ENCODE data around the gene PROCR. TPM values are rescaled to one million over a fixed set of nuclear protein-coding genes. Genes with fewer than 3 reads are reported as not detected.

Gene PROCR
- total RNA-seq, 4 donors from 2014 or later: 2.4 to 8.6 (median 7.3) TPM

- intact Hi-C loops (cut with DNase I; ENCODE audit: low total_unique reads) (no loop called here), in situ Hi-C loops (cut with MboI; ENCODE audit: low pct_ligation_motif_present in 1 of 4, low pct_unique_long_range_greater_than_20kb in 1 of 4, low sequenced_read_pairs in 3 of 4) (loop anchor here in 3 of 4 donors (10.0 to 25.0 kb wide), 3 partner anchors 121 to 378 kb away; partner anchors contain the start of genes GGT7 (in 1 of the 3), NCOA6 (in 1 of the 3) and TRPC4AP (in 1 of the 3))
- 79 to 84% methylated on average over 10 to 12 of the region's 12 CpGs for WGBS, 2 donors (ENCODE audit: low coverage in 1 of 2)
- no peak for DNase-seq
- H3K27ac ChIP-seq: no peak overlapping the region
- H3K4me3 ChIP-seq: no peak overlapping the region
- H3K9me3 ChIP-seq: no peaks in the 10 kb centered on the region
- no peaks in the 10 kb centered on the region for H3K36me3 ChIP-seq
- H3K4me1 ChIP-seq: no peaks in the 10 kb centered on the region
- H3K27me3 ChIP-seq: no peaks in the 10 kb centered on the region
- TF ChIP-seq, protein P1, sequence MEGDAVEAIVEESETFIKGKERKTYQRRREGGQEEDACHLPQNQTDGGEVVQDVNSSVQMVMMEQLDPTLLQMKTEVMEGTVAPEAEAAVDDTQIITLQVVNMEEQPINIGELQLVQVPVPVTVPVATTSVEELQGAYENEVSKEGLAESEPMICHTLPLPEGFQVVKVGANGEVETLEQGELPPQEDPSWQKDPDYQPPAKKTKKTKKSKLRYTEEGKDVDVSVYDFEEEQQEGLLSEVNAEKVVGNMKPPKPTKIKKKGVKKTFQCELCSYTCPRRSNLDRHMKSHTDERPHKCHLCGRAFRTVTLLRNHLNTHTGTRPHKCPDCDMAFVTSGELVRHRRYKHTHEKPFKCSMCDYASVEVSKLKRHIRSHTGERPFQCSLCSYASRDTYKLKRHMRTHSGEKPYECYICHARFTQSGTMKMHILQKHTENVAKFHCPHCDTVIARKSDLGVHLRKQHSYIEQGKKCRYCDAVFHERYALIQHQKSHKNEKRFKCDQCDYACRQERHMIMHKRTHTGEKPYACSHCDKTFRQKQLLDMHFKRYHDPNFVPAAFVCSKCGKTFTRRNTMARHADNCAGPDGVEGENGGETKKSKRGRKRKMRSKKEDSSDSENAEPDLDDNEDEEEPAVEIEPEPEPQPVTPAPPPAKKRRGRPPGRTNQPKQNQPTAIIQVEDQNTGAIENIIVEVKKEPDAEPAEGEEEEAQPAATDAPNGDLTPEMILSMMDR (IDR thresholded peaks at IDR 0.05): no peak
- TF ChIP-seq EP300 (IDR thresholded peaks at IDR 0.05; ENCODE audit: low read depth) (no peak), POLR2A (IDR thresholded peaks at IDR 0.05) (no peak), POLR2AphosphoS5 (IDR thresholded peaks at IDR 0.05) (no peak)
Measured at GRCh38 chr20:35215066-35215956, 43.4 kb downstream of the PROCR start.

- intact Hi-C loops (cut with DNase I; ENCODE audit: low total_unique reads): no loop called here
- WGBS, 2 donors (ENCODE audit: low coverage in 1 of 2): 87 to 98% methylated on average over 5 of the region's 5 CpGs
- no peak for TF ChIP-seq EP300 (IDR thresholded peaks at IDR 0.05; ENCODE audit: low read depth)
- no peak for TF ChIP-seq POLR2AphosphoS5 (IDR thresholded peaks at IDR 0.05)
- TF ChIP-seq POLR2A (IDR thresholded peaks at IDR 0.05): no peak
- TF ChIP-seq, protein P1 (IDR thresholded peaks at IDR 0.05): no peak
Measured at GRCh38 chr20:35216541-35216940, 44.7 kb downstream of the PROCR start.

GRCh38 chr20:35223941-35224340 is 52.1 kb downstream of the PROCR start:
- no peak overlapping the region for H3K4me3 ChIP-seq
- peaks cover 0 to 7% (median 5%) of the 10 kb centered on the region in 4 donors for H3K4me1 ChIP-seq
- DNase-seq: no peak
- TF ChIP-seq, protein P1 (IDR thresholded peaks at IDR 0.05): no peak
- no peak for TF ChIP-seq EP300 (IDR thresholded peaks at IDR 0.05; ENCODE audit: low read depth)
- TF ChIP-seq POLR2A (IDR thresholded peaks at IDR 0.05): no peak
- TF ChIP-seq POLR2AphosphoS5 (IDR thresholded peaks at IDR 0.05): no peak
- H3K9me3 ChIP-seq: no peaks in the 10 kb centered on the region
- no peak overlapping the region for H3K27ac ChIP-seq
- intact Hi-C loops (cut with DNase I; ENCODE audit: low total_unique reads) (no loop called here), in situ Hi-C loops (cut with MboI; ENCODE audit: low pct_ligation_motif_present in 1 of 4, low pct_unique_long_range_greater_than_20kb in 1 of 4, low sequenced_read_pairs in 3 of 4) (loop anchor here in 2 of 4 donors (25.0 kb wide), 2 partner anchors 362 to 387 kb away; partner anchors contain the start of genes GGT7 (in 1 of the 2) and NCOA6 (in 1 of the 2))
- no peaks in the 10 kb centered on the region for H3K36me3 ChIP-seq
- peaks cover 9% of the 10 kb centered on the region for H3K27me3 ChIP-seq
- 89 to 100% methylated on average over 4 to 5 of the region's 5 CpGs for WGBS, 2 donors (ENCODE audit: low coverage in 1 of 2)

More at GRCh38 chr20:35216541-35216940, 44.7 kb downstream of the PROCR start:
- no peak overlapping the region for H3K27ac ChIP-seq
- in situ Hi-C loops (cut with MboI; ENCODE audit: low pct_ligation_motif_present in 1 of 4, low pct_unique_long_range_greater_than_20kb in 1 of 4, low sequenced_read_pairs in 3 of 4): loop anchor here in 3 of 4 donors (10.0 to 25.0 kb wide), 3 partner anchors 122 to 379 kb away; partner anchors contain the start of genes GGT7 (in 1 of the 3), NCOA6 (in 1 of the 3) and TRPC4AP (in 1 of the 3)
- no peaks in the 10 kb centered on the region for H3K36me3 ChIP-seq
- H3K9me3 ChIP-seq: no peaks in the 10 kb centered on the region
- H3K4me1 ChIP-seq: no peaks in the 10 kb centered on the region
- no peak overlapping the region for H3K4me3 ChIP-seq
- no peak for DNase-seq
- H3K27me3 ChIP-seq: no peaks in the 10 kb centered on the region

DNA sequence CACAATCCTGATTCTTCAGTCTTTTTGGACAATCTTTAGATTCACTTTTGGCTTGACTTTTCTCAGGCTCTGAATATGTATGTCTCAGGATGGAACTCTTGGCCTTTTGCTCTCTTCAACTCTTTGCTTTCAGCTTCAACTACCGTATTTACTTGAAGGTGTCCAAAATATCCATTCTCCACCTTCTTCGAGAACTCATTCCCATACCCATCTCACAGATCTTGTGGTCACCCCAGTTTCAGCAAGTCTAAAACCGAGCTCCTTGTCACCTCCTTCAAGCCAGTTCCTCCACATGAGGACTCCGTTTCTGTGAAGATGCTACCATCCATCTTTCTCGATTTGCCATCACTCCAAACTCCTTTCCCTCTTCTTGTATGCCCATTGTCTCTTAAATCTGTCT is 52.7 kb downstream of the PROCR start:
- peaks cover 9% of the 10 kb centered on the region for H3K27me3 ChIP-seq
- no peaks in the 10 kb centered on the region for H3K36me3 ChIP-seq
- TF ChIP-seq, protein P1 (IDR thresholded peaks at IDR 0.05): no peak
- TF ChIP-seq EP300 (IDR thresholded peaks at IDR 0.05; ENCODE audit: low read depth) (no peak), POLR2A (IDR thresholded peaks at IDR 0.05) (no peak), POLR2AphosphoS5 (IDR thresholded peaks at IDR 0.05) (no peak)
- no peaks in the 10 kb centered on the region for H3K9me3 ChIP-seq
- H3K4me3 ChIP-seq: no peak overlapping the region
- H3K27ac ChIP-seq: no peak overlapping the region
- no peak for DNase-seq
- peaks cover 0 to 7% (median 5%) of the 10 kb centered on the region in 4 donors for H3K4me1 ChIP-seq
- intact Hi-C loops (cut with DNase I; ENCODE audit: low total_unique reads): no loop called here
- WGBS, 2 donors (ENCODE audit: low coverage in 1 of 2): 87 to 94% methylated on average over 5 of the region's 5 CpGs
- in situ Hi-C loops (cut with MboI; ENCODE audit: low pct_ligation_motif_present in 1 of 4, low pct_unique_long_range_greater_than_20kb in 1 of 4, low sequenced_read_pairs in 3 of 4): loop anchor here in 2 of 4 donors (25.0 kb wide), 2 partner anchors 362 to 387 kb away; partner anchors contain the start of genes GGT7 (in 1 of the 2) and NCOA6 (in 1 of the 2)

Measured in transverse colon (tissue), 4 donors.